ENCODE data around the gene LDLRAD1. TPM values are rescaled to one million over a fixed set of nuclear protein-coding genes. Genes with fewer than 3 reads are reported as not detected.
A peak's percentile ranks its signal among the peaks of the same experiment; 100 is the strongest.
"Not testable (repeated sequence)": the region's sequence is repeated elsewhere in the genome, so short reads cannot be mapped to it uniquely, and the experiment has no call there.

The LDLRAD1 gene
- total RNA-seq, 1 experiment from 2014 or later = not detected

DNA sequence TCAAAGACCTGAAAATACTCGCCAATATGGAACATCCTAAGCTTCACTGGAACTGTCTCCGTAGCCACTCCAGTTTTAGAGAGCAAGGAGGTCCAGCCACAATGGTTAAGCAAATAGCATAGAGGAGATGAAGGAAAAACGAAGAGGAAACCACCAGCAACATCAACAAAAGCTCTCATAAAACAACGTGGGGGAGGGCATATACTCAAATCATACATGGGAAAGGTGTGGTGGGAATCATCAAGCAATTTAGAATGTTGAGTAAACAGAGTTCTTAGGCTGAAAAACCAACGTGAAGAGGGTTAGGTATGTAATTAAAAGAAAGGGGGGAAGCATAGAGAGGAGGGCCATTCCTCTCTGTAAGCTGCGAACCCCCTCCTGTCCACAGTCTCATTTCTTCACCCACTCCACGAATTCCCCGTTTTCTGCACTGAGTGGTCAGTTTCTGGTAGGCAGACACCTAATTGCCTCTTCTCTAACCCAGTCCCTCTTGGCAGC is 34.0 kb upstream of the LDLRAD1 start:
- intact Hi-C loops (cut with micrococcal nuclease; ENCODE audit: unreplicated experiment) = no loop called here
- TF ChIP-seq, protein P1, sequence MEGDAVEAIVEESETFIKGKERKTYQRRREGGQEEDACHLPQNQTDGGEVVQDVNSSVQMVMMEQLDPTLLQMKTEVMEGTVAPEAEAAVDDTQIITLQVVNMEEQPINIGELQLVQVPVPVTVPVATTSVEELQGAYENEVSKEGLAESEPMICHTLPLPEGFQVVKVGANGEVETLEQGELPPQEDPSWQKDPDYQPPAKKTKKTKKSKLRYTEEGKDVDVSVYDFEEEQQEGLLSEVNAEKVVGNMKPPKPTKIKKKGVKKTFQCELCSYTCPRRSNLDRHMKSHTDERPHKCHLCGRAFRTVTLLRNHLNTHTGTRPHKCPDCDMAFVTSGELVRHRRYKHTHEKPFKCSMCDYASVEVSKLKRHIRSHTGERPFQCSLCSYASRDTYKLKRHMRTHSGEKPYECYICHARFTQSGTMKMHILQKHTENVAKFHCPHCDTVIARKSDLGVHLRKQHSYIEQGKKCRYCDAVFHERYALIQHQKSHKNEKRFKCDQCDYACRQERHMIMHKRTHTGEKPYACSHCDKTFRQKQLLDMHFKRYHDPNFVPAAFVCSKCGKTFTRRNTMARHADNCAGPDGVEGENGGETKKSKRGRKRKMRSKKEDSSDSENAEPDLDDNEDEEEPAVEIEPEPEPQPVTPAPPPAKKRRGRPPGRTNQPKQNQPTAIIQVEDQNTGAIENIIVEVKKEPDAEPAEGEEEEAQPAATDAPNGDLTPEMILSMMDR (conservative IDR thresholded peaks at IDR 0.05; ENCODE audit: low read depth, low read length) = no peak
- no peak for TF ChIP-seq EZH2 (IDR thresholded peaks at IDR 0.05; ENCODE audit: borderline replicate concordance, low read depth, low read length, poor library complexity, severe bottlenecking)
- no TSS peak for BruUV-seq (replicated peaks)
- peak overlapping the region; percentile 80 for H3K27ac ChIP-seq (ENCODE audit: low read depth, low read length, poor library complexity, severe bottlenecking)
- ChIA-PET CTCF (no interaction called here), POLR2A (ENCODE audit: low non-redundant PET) (no interaction called here)
- no peaks in the 10 kb centered on the region for H3K27me3 ChIP-seq (replicated peaks; ENCODE audit: insufficient read depth, low read depth, low read length, poor library complexity)
- no peaks in the 10 kb centered on the region for H3K36me3 ChIP-seq (ENCODE audit: insufficient read depth, low read length, poor library complexity, severe bottlenecking)
- no peak for DNase-seq (ENCODE audit: low spot score)
- H3K4me3 ChIP-seq (ENCODE audit: low read depth, low read length, poor library complexity, severe bottlenecking) = peak overlapping the region; percentile 83
- H3K4me1 ChIP-seq (ENCODE audit: insufficient read depth, low read length, poor library complexity, severe bottlenecking) = peaks cover 9% of the 10 kb centered on the region
- H3K9me3 ChIP-seq (ENCODE audit: low read depth, low read length, poor library complexity, severe bottlenecking) = no peaks in the 10 kb centered on the region

DNA sequence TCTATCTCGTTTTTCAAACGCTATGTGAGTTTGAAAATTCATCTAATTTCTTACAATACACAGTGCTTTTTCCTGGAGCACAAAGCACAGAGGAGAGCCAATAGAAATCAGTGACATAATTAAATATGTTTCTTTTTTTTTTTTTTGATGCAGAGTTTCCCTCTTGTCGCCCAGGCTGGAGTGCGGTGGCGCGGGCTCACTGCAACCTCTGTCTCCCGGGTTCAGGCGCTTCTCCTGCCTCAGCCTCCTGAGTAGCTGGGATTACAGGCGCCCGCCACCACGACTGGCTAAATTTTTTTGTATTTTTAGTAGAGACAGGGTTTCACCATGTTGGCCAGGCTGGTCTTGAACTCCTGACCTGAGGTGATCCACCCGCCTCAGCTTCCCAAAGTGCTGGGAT is 32.4 kb upstream of the LDLRAD1 start:
- H3K27me3 ChIP-seq (replicated peaks; ENCODE audit: insufficient read depth, low read depth, low read length, poor library complexity); POLR2A ChIA-PET (ENCODE audit: low non-redundant PET); CTCF ChIA-PET; H3K27ac ChIP-seq (ENCODE audit: low read depth, low read length, poor library complexity, severe bottlenecking); H3K36me3 ChIP-seq (ENCODE audit: insufficient read depth, low read length, poor library complexity, severe bottlenecking); H3K4me1 ChIP-seq (ENCODE audit: insufficient read depth, low read length, poor library complexity, severe bottlenecking); intact Hi-C loops (cut with micrococcal nuclease; ENCODE audit: unreplicated experiment); DNase-seq (ENCODE audit: low spot score); H3K9me3 ChIP-seq (ENCODE audit: low read depth, low read length, poor library complexity, severe bottlenecking); BruUV-seq (replicated peaks); H3K4me3 ChIP-seq (ENCODE audit: low read depth, low read length, poor library complexity, severe bottlenecking): not testable (repeated sequence)

DNA sequence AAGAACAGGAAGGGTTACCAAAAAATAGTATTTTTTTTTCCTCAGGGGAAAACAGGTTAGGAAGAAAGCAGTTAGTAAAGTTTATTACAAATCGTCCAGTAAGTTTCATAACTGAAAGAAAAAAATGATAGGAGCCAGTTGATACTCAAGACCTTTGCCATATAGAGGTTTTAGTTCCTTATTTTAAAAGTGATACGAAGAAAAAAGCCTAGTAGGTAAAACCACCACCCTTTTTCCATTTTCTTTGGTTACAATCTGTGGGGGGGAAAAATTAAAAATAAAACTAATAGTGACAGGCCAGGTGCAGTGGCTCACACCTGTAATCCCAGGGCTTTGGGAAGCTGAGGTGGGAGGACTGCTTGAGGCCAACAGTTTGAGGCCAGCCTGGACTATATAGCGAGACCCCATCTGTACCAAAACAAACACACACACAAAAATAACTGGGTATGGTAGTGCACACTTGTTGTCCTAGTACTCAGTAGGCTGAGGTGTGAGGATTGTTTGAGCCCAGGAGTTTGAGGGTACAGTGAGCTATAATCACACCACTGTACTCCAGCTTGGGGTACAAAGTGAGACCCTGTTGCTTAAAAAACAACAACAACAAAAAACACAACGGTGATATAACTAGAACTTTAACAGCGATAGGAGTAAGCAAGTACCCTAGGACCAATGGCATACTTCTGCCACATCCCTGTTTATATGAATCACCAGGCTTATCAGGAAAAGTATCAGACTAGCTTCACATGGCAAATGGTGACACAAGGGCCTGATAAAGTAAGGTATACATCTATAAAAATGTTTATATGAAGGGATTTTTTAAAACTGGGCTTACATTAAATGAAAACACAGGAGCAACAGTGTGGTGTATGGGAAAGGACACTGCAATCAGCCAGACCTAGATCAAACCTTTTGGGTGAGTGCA is 29.7 kb upstream of the LDLRAD1 start:
- no peak for TF ChIP-seq EZH2 (IDR thresholded peaks at IDR 0.05; ENCODE audit: borderline replicate concordance, low read depth, low read length, poor library complexity, severe bottlenecking)
- TF ChIP-seq, protein P1 (conservative IDR thresholded peaks at IDR 0.05; ENCODE audit: low read depth, low read length) = no peak
- CTCF ChIA-PET = no interaction called here

More for the DNA sequence above, 29.7 kb upstream of the LDLRAD1 start:
- POLR2A ChIA-PET (ENCODE audit: low non-redundant PET) = no interaction called here
- Histone ChIP-seq H3K4me3 (ENCODE audit: low read depth, low read length, poor library complexity, severe bottlenecking) (no peak overlapping the region), H3K36me3 (ENCODE audit: insufficient read depth, low read length, poor library complexity, severe bottlenecking) (peaks cover 3% of the 10 kb centered on the region), H3K9me3 (ENCODE audit: low read depth, low read length, poor library complexity, severe bottlenecking) (no peaks in the 10 kb centered on the region), H3K27ac (ENCODE audit: low read depth, low read length, poor library complexity, severe bottlenecking) (no peak overlapping the region), H3K4me1 (ENCODE audit: insufficient read depth, low read length, poor library complexity, severe bottlenecking) (peaks cover 9% of the 10 kb centered on the region), H3K27me3 (replicated peaks; ENCODE audit: insufficient read depth, low read depth, low read length, poor library complexity) (no peaks in the 10 kb centered on the region)
- intact Hi-C loops (cut with micrococcal nuclease; ENCODE audit: unreplicated experiment) = no loop called here
- DNase-seq (ENCODE audit: low spot score) = no peak
- BruUV-seq (replicated peaks) = no TSS peak

Data from A673 (cell line).